ENCODE measurements around the gene BMP7.

GRCh38 chr20:57211908-57212533 is 54.4 kb downstream of the BMP7 start:
- TF ChIP-seq EZH2 (IDR thresholded peaks at IDR 0.05; ENCODE audit: low read depth, unreplicated experiment) = no peak
- no peak for TF ChIP-seq ETS1 (IDR thresholded peaks at IDR 0.05)
- TF ChIP-seq CTCF (conservative IDR thresholded peaks at IDR 0.05; ENCODE audit: low read depth in 2 of 2) = no peak
- TF ChIP-seq POLR2AphosphoS5 (IDR thresholded peaks at IDR 0.05; ENCODE audit: low read depth) = no peak
- TF ChIP-seq JUNB (IDR thresholded peaks at IDR 0.05; ENCODE audit: unreplicated experiment) = no peak
- no peak for TF ChIP-seq EZH2phosphoT487 (IDR thresholded peaks at IDR 0.05; ENCODE audit: unreplicated experiment)
- no peak for TF ChIP-seq NANOG (IDR thresholded peaks at IDR 0.05; ENCODE audit: borderline replicate concordance)
- TF ChIP-seq REST (IDR thresholded peaks at IDR 0.05; ENCODE audit: unreplicated experiment) = no peak
- no peak for TF ChIP-seq ZNF462 (CRISPR knock-in tag; IDR thresholded peaks at IDR 0.05)

All from GM23338 (cell line).